ENCODE data around the gene MGLL. TPM values are rescaled to one million over a fixed set of nuclear protein-coding genes. Genes with fewer than 3 reads are reported as not detected.
"Not testable (repeated sequence)": the region's sequence is repeated elsewhere in the genome, so short reads cannot be mapped to it uniquely, and the experiment has no call there.

MGLL gene
- total RNA-seq, 1 experiment from 2014 or later, result 0.94 TPM

GRCh38 chr3:127658234-127658633 is 164.1 kb downstream of the MGLL start (continued):
- no peak for TF ChIP-seq ATF1 (CRISPR knock-in tag; IDR thresholded peaks at IDR 0.05)

DNA sequence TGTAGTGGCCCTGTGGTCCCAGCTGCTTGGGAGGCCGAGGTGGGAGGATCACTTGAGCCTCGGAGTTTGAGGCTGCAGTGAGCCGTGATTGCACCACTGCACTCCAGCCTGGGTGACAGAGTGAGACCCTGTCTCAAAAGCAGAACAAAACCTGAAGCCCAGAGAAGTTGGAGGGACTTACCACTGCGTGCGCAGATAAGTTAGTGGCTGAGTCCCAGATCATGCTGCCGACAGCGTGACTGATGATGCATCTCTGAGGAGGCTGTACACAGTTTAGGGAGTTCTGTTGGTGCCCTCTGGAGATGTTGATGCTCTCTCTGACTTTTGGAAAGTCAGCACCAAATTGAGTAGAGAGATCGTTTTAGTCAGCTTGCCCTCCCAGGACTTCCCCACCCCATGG is 165.4 kb downstream of the MGLL start:
- POLR2A ChIA-PET, result no interaction called here

GRCh38 chr3:127655641-127656040 is 166.7 kb downstream of the MGLL start:
- ChIA-PET POLR2A (no interaction called here), CTCF (interaction anchor here (1.0 to 1.7 kb wide), 4 partner anchors 23 to 81 kb away, joined by 3 to 6 read pairs (median 4); no protein-coding TSS in a partner anchor)
- no peak for TF ChIP-seq ETV6 (CRISPR knock-in tag; IDR thresholded peaks at IDR 0.05)
- TF ChIP-seq, protein P1, sequence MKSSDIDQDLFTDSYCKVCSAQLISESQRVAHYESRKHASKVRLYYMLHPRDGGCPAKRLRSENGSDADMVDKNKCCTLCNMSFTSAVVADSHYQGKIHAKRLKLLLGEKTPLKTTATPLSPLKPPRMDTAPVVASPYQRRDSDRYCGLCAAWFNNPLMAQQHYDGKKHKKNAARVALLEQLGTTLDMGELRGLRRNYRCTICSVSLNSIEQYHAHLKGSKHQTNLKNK (CRISPR knock-in tag; IDR thresholded peaks at IDR 0.05), result no peak
- no peak for TF ChIP-seq ZNF512 (CRISPR knock-in tag; IDR thresholded peaks at IDR 0.05; ENCODE audit: borderline replicate concordance)
- Mint-ChIP-seq H3K4me3 (no peak overlapping the region), H3K9me3 (no peaks in the 10 kb centered on the region), H3K27me3 (ENCODE audit: low read depth) (no peaks in the 10 kb centered on the region), H3K4me1 (no peaks in the 10 kb centered on the region), H3K36me3 (peaks cover 3% of the 10 kb centered on the region; the same call in 1 of the 2 replicates), H3K27ac (peak overlapping the region; percentile 16; the same call in 1 of the 2 replicates)
- ATAC-seq (no peak), DNase-seq (ENCODE audit: low spot score) (no peak)

More for the DNA sequence above, 165.4 kb downstream of the MGLL start:
- Mint-ChIP-seq H3K36me3 (peaks cover 3% of the 10 kb centered on the region; the same call in 1 of the 2 replicates), H3K4me3 (no peak overlapping the region), H3K27me3 (ENCODE audit: low read depth) (no peaks in the 10 kb centered on the region), H3K4me1 (no peaks in the 10 kb centered on the region), H3K9me3 (no peaks in the 10 kb centered on the region), H3K27ac (no peak overlapping the region)
- no peak for DNase-seq (ENCODE audit: low spot score)
- CTCF ChIA-PET, result interaction anchor here (1.0 to 2.2 kb wide), 2 partner anchors 23 to 40 kb away, joined by 3 to 9 read pairs; no protein-coding TSS in a partner anchor
- TF ChIP-seq SP1 (CRISPR knock-in tag; conservative IDR thresholded peaks at IDR 0.05) (no peak), ELF4 (CRISPR knock-in tag; IDR thresholded peaks at IDR 0.05; ENCODE audit: low read depth) (no peak), OVOL2 (CRISPR knock-in tag; IDR thresholded peaks at IDR 0.05; ENCODE audit: borderline replicate concordance) (no peak), SMAD3 (CRISPR knock-in tag; IDR thresholded peaks at IDR 0.05; ENCODE audit: borderline replicate concordance) (no peak)
- ATAC-seq, result no peak

- POLR2A ChIA-PET; H3K4me3 Mint-ChIP-seq; H3K4me1 Mint-ChIP-seq; H3K27me3 Mint-ChIP-seq (ENCODE audit: low read depth); H3K27ac Mint-ChIP-seq; DNase-seq (ENCODE audit: low spot score); H3K36me3 Mint-ChIP-seq; H3K9me3 Mint-ChIP-seq; ATAC-seq: not testable (repeated sequence)
- CTCF ChIA-PET, result interaction anchor here (0.8 to 1.7 kb wide), 5 partner anchors 24 to 479 kb away, joined by 3 to 6 read pairs (median 3); no protein-coding TSS in a partner anchor
Observed at GRCh38 chr3:127654993-127655392, 167.3 kb downstream of the MGLL start.

DNA sequence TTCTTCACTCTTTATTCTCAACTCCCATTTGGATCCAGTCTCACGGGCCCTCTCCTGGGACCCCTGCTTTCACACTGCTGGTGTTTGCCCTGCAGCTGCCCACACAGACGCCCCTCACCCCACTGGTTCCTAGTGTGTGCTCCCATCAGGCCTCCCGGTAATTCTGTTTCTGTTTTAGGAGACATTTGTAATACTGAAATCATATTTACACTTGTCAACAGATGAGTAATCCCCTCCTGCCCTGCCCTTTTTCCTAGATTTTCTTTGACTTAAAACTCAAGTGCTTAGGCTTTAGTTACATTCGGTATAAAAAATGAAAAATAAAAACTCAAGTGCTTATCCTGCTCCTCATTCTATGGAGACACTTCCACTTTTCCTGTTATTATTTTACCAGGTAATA is 167.9 kb downstream of the MGLL start:
- ATAC-seq (no peak), DNase-seq (ENCODE audit: low spot score) (no peak)
- no peaks in the 10 kb centered on the region for H3K27me3 Mint-ChIP-seq (ENCODE audit: low read depth)
- no peaks in the 10 kb centered on the region for H3K9me3 Mint-ChIP-seq
- no peaks in the 10 kb centered on the region for H3K4me1 Mint-ChIP-seq
- H3K4me3 Mint-ChIP-seq, result no peak overlapping the region
- ChIA-PET POLR2A (no interaction called here), CTCF (interaction anchor here (0.8 kb wide), 1 partner anchor 479 kb away, joined by 3 read pairs; no protein-coding TSS in a partner anchor)
- H3K27ac Mint-ChIP-seq, result no peak overlapping the region
- no peaks in the 10 kb centered on the region for H3K36me3 Mint-ChIP-seq
- TF ChIP-seq KAT7 (CRISPR knock-in tag; IDR thresholded peaks at IDR 0.05; ENCODE audit: borderline replicate concordance), result no peak
- TF ChIP-seq USF2 (CRISPR knock-in tag; IDR thresholded peaks at IDR 0.05), result no peak
- TF ChIP-seq RORB (CRISPR knock-in tag; IDR thresholded peaks at IDR 0.05), result no peak
- no peak for TF ChIP-seq GTF2I (CRISPR knock-in tag; conservative IDR thresholded peaks at IDR 0.05)
- no peak for TF ChIP-seq MYBL2 (CRISPR knock-in tag; IDR thresholded peaks at IDR 0.05)
- TF ChIP-seq, protein P2, sequence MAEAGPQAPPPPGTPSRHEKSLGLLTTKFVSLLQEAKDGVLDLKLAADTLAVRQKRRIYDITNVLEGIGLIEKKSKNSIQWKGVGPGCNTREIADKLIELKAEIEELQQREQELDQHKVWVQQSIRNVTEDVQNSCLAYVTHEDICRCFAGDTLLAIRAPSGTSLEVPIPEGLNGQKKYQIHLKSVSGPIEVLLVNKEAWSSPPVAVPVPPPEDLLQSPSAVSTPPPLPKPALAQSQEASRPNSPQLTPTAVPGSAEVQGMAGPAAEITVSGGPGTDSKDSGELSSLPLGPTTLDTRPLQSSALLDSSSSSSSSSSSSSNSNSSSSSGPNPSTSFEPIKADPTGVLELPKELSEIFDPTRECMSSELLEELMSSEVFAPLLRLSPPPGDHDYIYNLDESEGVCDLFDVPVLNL (CRISPR knock-in tag; IDR thresholded peaks at IDR 0.05; ENCODE audit: borderline replicate concordance, low read depth), result no peak
- TF ChIP-seq HMGA2 (CRISPR knock-in tag; IDR thresholded peaks at IDR 0.05), result no peak
- no peak for TF ChIP-seq GRHL2 (CRISPR knock-in tag; IDR thresholded peaks at IDR 0.05; ENCODE audit: insufficient replicate concordance, severe bottlenecking)
- TF ChIP-seq, protein P3, sequence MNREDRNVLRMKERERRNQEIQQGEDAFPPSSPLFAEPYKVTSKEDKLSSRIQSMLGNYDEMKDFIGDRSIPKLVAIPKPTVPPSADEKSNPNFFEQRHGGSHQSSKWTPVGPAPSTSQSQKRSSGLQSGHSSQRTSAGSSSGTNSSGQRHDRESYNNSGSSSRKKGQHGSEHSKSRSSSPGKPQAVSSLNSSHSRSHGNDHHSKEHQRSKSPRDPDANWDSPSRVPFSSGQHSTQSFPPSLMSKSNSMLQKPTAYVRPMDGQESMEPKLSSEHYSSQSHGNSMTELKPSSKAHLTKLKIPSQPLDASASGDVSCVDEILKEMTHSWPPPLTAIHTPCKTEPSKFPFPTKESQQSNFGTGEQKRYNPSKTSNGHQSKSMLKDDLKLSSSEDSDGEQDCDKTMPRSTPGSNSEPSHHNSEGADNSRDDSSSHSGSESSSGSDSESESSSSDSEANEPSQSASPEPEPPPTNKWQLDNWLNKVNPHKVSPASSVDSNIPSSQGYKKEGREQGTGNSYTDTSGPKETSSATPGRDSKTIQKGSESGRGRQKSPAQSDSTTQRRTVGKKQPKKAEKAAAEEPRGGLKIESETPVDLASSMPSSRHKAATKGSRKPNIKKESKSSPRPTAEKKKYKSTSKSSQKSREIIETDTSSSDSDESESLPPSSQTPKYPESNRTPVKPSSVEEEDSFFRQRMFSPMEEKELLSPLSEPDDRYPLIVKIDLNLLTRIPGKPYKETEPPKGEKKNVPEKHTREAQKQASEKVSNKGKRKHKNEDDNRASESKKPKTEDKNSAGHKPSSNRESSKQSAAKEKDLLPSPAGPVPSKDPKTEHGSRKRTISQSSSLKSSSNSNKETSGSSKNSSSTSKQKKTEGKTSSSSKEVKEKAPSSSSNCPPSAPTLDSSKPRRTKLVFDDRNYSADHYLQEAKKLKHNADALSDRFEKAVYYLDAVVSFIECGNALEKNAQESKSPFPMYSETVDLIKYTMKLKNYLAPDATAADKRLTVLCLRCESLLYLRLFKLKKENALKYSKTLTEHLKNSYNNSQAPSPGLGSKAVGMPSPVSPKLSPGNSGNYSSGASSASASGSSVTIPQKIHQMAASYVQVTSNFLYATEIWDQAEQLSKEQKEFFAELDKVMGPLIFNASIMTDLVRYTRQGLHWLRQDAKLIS (CRISPR knock-in tag; IDR thresholded peaks at IDR 0.05; ENCODE audit: borderline replicate concordance), result no peak
- no peak for TF ChIP-seq CTCF (IDR thresholded peaks at IDR 0.05)
